ENCODE data around the gene ARHGAP26. TPM values are rescaled to one million over a fixed set of nuclear protein-coding genes. Genes with fewer than 3 reads are reported as not detected.

Gene ARHGAP26
- polyA plus RNA-seq, 4 donors, result 7.9 to 13.5 (median 12.0) TPM

- no peak for DNase-seq (ENCODE audit: low read depth in 4 of 4, low spot score in 2 of 4)
Measured at GRCh38 chr5:142892021-142892420, 121.8 kb downstream of the ARHGAP26 start.

DNA sequence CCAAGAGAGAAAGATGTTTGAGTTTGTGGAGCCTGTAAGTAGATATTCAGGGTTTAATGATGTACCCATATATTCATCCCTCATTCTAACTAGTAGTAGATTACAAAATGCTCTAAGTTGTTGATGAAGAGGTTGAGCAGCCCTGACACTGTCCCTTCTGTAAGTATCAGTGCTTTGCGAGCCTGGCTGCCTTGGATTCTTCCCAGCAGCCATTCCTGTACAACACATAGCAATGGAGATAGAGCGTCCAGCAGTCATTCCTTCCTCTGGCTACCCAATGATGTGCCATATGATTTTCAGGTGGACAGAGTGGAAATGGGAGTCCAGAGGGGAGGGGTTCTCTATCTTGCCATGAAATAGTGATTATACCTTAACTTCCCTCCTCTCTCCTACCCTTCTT lies 124.1 kb downstream of the ARHGAP26 start:
- no peak for DNase-seq (ENCODE audit: low read depth in 4 of 4, low spot score in 2 of 4)

DNA sequence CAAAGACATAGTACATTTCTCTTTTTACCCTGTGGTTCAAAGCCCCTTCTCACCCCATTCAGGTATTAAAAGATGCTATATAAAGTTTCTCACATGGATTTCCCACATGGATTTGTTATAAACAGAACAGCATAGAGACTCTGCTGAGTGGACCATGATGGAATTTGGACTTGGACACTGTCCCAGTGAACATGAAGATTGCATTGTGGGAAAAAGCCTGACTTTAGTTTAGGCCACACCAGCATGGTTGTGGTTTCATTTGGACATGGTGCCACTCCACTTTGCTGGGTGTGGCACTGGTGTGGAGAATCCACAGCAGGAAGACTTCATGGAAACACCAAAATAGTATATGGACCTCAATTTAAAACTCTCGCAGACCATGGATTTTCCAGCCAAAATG lies 124.6 kb downstream of the ARHGAP26 start:
- DNase-seq (ENCODE audit: low read depth in 4 of 4, low spot score in 2 of 4), result no peak

DNA sequence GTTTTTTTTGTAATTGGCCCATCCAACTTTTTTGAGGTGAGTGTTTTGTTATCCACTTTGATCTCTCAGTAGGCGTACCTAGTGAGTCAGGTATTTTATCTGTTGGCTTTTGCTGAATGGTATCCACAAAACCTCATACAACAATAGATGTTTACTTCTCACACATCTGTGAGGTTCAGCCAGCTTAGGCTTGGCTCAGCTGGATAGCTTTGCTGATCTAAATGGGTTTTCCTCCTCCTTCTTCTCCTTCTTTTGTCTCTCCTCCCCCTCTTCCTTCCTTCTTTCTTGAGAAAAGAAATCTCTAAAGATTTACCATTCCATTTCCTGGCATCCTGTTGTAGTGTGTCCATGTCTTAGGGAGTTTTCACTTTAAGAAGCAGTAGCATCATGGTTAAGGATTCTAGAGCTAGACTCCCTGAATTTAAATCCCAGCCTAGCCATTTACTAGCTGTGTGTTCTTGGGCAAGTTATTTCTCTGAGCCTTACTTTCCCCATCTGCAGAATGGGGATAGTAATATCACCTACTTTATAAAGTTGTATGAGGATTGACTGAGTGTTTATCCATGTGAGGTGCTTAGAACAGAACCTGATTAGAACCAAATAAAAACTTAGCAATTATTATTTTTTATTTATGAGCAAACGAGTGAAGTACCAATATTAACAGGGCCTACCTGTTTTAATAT lies 126.3 kb downstream of the ARHGAP26 start:
- no peak for DNase-seq (ENCODE audit: low read depth in 4 of 4, low spot score in 2 of 4)

DNA sequence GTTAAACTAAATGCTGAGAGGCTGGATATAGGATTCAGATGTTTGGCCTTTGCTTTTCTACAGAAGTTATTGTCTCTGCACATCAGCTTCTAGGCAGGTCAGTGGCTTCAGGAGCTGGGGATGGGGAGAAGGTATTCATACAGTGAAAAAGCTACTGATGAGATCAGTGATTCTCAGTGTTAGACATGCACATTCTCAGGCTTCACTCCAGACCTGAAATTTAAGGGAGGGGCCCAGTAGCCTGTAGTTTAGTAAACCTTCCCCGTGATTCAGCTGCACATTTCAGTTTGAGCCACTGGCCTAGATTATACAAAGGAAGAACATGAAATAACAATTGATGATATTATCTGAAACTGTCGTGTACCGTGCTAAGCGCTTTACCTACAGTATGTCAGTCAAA lies 127.2 kb downstream of the ARHGAP26 start:
- no peak for DNase-seq (ENCODE audit: low read depth in 4 of 4, low spot score in 2 of 4)

GRCh38 chr5:142900927-142901326 lies 130.8 kb downstream of the ARHGAP26 start:
- no peak for DNase-seq (ENCODE audit: low read depth in 4 of 4, low spot score in 2 of 4)

- no peak for DNase-seq (ENCODE audit: low read depth in 4 of 4, low spot score in 2 of 4)
Measured at GRCh38 chr5:142901476-142902185, 131.5 kb downstream of the ARHGAP26 start.

DNA sequence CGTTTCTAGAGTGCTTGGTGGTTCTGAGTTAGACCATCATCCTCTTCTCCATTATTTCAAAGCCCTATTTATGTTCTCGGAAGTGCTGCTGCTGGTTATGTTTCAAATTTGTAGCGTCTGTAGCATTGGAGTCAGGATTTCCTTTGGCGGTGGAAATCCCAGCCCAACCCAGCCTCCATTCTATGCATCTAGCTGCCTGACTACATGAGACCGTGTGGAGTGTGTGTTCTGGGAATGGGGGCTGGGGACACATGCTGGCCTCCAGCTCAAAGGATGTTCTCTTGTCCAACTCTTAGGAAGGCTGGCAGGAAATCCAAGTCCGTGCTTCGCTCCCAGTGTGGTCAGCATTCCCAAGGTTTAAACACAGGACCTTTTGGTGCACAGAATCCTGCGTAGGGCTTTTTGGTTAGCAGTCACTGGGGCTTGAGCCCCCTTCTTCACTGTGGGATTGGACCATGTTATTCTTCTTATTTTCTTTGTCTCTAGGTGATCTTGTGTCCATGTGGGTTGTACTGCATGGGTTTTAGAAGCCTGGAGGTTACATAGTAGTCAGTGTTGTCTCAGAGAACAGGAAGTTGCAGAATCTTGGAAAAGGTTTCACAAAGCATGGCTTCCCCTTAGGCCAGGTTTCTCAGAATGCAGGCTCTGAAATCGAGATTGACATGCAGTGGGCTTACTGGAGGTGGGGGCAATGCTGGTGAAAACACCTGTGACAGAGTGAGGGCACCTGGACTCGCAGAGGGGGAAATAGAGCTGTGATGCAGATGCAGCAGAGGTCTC lies 132.2 kb downstream of the ARHGAP26 start:
- no peak for DNase-seq (ENCODE audit: low read depth in 4 of 4, low spot score in 2 of 4)

DNA sequence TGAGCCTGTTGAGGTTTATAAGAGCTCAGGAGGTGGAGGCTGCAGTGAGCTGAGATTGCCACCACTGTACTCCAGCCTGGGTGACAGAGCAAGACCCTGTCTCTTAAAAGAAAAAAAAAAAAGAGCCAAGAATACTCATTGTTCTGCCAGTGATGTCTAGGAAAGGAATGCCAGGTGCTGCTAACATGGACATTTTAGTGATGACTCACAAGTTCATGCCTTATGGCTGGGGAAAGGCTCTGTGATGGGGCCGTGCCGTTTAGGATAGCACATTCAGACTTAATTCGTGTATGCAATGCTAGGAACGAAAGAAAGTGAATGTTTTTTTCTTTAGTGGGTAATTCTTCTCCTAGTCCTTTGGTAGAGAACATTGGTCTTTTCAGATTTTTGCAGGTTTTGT lies 134.2 kb downstream of the ARHGAP26 start:
- no peak for DNase-seq (ENCODE audit: low read depth in 4 of 4, low spot score in 2 of 4)

- DNase-seq (ENCODE audit: low read depth in 4 of 4, low spot score in 2 of 4), result no peak
Measured at GRCh38 chr5:142905348-142905747, 135.2 kb downstream of the ARHGAP26 start.

DNA sequence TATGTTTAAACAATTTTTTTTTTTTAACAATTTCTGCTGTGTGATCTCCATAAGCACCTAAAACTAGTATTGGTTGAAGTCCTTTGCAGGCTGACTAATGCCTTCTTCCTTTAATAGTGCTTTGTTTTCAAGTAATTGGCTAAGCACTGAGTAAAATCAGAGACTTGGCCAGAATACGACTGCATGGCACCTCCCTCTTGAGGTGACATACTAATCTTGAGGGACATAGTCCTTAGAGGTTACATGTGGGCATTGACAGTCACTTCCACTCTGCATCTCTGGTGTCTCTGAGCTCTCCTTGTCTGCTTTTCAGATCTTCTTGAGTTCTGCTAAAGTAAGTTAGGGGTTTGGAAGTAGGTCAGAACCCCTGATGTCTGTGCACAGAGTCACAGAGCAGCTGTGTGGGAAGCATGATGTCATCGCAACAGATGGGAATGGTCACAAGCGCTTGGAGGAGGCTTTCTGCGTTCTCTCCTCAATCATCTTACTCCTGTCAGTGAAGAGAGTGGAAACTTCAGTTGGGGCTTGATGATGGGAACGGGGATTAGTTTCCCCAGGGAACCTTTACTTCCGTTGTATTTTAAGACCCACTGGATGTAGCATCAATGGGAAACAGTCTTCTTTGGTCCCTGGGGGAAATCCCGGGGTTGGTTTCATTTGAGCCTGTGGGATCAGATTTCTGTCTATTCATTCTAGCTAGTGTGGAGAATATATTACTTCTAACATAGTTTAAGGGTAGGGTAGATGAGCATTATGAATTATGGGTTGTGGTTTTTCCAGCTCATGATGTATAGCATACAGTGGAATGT lies 136.9 kb downstream of the ARHGAP26 start:
- DNase-seq (ENCODE audit: low read depth in 4 of 4, low spot score in 2 of 4), result no peak

DNA sequence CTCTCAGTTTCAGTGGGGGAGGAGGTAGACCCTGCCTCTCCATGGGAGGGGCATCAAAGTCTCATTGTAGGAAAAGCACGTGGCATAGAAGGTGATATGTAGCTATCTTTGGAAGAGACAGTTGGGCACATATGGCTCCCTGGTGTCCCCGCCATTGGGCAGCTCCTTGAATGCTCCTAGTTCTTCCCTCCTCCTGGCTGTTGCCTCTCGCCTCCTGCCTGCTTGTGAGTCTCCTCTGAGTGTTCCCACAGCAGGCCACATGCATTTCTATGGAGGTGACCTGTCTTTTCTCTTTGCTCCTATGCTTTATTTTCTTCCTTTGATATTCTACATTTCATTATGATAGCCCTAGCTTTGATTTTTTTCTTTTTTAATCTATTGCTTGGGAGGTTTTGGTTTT lies 138.5 kb downstream of the ARHGAP26 start:
- DNase-seq (ENCODE audit: low read depth in 4 of 4, low spot score in 2 of 4), result no peak

DNA sequence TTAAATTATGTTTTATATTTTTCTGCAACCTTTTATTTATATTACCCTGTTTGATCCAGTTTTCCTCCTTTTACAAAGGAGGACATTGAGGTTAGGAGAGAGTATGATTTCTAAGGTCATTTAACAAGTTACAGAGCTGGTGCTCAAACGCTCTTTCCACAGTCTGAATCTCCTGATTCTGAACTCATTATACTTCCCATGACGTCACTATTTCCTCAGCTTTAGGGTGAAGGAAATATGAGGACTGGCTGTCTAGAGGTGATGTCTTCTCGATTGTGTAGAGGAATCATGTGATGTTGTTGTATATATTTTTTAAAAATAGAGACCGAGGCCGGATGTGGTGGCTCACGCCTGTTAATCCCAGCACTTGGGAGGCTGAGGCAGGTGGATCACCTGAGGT lies 140.0 kb downstream of the ARHGAP26 start:
- no peak for DNase-seq (ENCODE audit: low read depth in 4 of 4, low spot score in 2 of 4)

GRCh38 chr5:142911170-142911569 lies 141.0 kb downstream of the ARHGAP26 start:
- DNase-seq (ENCODE audit: low read depth in 4 of 4, low spot score in 2 of 4), result no peak

- DNase-seq (ENCODE audit: low read depth in 4 of 4, low spot score in 2 of 4), result no peak
Measured at GRCh38 chr5:142911775-142912174, 141.6 kb downstream of the ARHGAP26 start.

DNA sequence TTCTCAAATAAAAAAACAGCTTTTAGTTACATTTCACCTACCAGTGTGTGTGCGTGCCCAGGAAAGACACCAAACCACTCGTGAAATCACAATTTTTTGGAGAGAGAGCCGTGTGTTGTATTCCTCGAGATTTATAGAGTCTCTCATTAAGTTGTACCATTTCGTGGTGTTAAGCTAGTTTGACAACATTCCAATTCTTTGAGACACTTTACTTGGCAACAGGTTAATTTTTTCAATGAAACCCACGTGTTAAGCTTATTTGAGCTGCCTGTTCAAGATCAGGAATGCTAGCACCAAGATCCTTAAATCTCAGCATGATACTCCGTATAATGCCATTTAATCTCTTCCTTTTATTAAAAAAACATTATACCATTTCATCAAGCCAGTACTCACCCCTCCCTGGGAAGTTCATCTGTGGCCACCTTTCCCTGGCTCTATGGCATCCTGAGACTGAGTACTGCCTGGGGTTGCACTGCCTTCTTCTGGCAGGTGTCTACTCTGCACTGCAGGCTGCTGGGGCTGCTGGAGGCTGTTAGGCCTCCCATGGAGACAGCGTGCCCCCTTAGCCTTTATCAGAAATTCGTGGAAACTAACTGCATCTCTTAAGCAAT lies 143.7 kb downstream of the ARHGAP26 start:
- DNase-seq (ENCODE audit: low read depth in 4 of 4, low spot score in 2 of 4), result no peak

GRCh38 chr5:142915038-142915437 lies 144.9 kb downstream of the ARHGAP26 start:
- no peak for DNase-seq (ENCODE audit: low read depth in 4 of 4, low spot score in 2 of 4)

- DNase-seq (ENCODE audit: low read depth in 4 of 4, low spot score in 2 of 4), result no peak
Measured at GRCh38 chr5:142915813-142916424, 145.7 kb downstream of the ARHGAP26 start.

DNA sequence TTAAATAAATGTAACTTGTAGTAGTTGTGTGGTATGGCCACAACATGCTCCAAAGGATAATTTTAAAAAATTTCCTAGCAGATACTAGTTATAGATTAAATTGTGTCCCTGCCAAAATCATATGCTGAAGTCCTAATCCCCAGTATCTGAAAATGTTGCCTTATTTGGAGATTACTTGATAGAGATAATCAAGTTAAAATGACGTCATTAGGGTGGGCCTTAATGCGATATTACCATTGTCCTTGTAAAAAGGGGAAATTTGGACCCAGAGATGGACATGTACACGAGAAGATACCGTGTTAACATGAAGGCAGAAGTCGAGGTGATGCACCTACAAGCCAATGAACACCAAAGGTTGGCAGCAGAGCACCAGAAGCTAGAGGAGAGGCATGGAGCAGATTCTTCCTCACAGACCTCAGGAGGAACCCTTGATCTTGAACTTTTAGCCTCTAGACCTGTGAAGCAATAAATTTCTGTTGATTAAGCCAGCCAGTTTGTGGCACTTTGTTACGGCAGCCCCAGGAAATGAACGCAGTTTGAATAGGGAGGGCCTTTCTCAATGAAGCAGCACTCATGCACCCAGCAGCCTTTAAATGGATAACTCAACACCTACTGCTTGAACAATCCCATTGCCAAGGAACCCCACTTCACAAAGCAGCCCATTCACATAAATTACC lies 148.9 kb downstream of the ARHGAP26 start:
- DNase-seq (ENCODE audit: low read depth in 4 of 4, low spot score in 2 of 4), result no peak

Measured in left renal cortex interstitium (tissue), 4 donors.